HCT116 (cell line): ENCODE measurements around the gene NAPB. TPM values are rescaled to one million over a fixed set of nuclear protein-coding genes. Genes with fewer than 3 reads are reported as not detected.

ENCODE experiments used
- ATAC-seq: fragments of 200-7000 bp; cut with Tn5 transposase; 2 replicates; pipeline ENCODE4 v1.9.1; 2020; ENCODE audit warnings: mild to moderate bottlenecking, moderate library complexity
- BruUV-seq: library from RNA; stranded (reverse); fragments of 400-500 nt; replicated peaks from 2 replicates; lab custom pipeline; 2021; lab: Mats Ljungman, UMichigan
- CTCF ChIA-PET: fragments of 300-600 bp; sonication (Branson Sonifier 250); formaldehyde crosslinking; loops from one replicate; lab custom pipeline; 2021; ENCODE audit warnings: antibody characterized with exemption; lab: Charles Lee
- POLR2A ChIA-PET: fragments of 300-600, 350-600 bp; sonication (Branson Sonifier 250); formaldehyde crosslinking; loops from one replicate; lab custom pipeline; 2021; ENCODE audit warnings: antibody characterized with exemption; lab: Charles Lee
- RAD21 ChIA-PET, 2 experiments: fragments of 300-600 bp; sonication (Branson Sonifier 250); formaldehyde crosslinking; loops; one replicate each; lab custom pipeline; 2023; ENCODE audit warnings: low total read pairs in 2 of 2; ENCODE audit not compliant: uncharacterized antibody in 2 of 2, unreplicated experiment in 2 of 2, low non-redundant PET in 1 of 2; lab: Charles Lee
- DNase-seq: peaks from one replicate; pipeline ENCODE4 v3.0.0-alpha.2; 2010; ENCODE audit warnings: low read depth, low spot score
- H2AFZ ChIP-seq: fragments of 200-600 bp; shearing (Covaris generic), sonication (generic); 2 replicates; pipeline ENCODE4 v1.6.1; 2017; ENCODE audit warnings: low read depth, mixed run types, mixed read lengths, antibody characterized with exemption, low read length; ENCODE audit not compliant: poor library complexity, severe bottlenecking
- H3K27ac ChIP-seq: 2 replicates; pipeline ENCODE4 v1.5.1; 2012; ENCODE audit warnings: low read depth, low read length
- H3K27me3 ChIP-seq: fragments of 200-600 bp; sonication (generic); 2 replicates; pipeline ENCODE4 v1.6.1; 2016; ENCODE audit warnings: mixed run types, low read length, mixed read lengths; ENCODE audit not compliant: insufficient read depth
- H3K36me3 ChIP-seq, 2 experiments: fragments of 200-500 bp in 1 of 2; fragments of 200-600 bp in 1 of 2; sonication (Bioruptor generic) in 1 of 2; sonication (generic) in 1 of 2; 2 replicates each; pipeline versions ENCODE4 v1.5.1 to v1.6.1; 2014 to 2016; ENCODE audit warnings: low read length in 2 of 2, inconsistent platforms in 1 of 2, mixed read lengths in 1 of 2, mixed run types in 1 of 2; ENCODE audit not compliant: insufficient read depth in 2 of 2, control insufficient read depth in 1 of 2
- H3K4me1 ChIP-seq, 2 experiments: fragments of 200-600 bp in 1 of 2; sonication (generic) in 1 of 2; 2 replicates each; pipeline versions ENCODE4 v1.5.1 to v1.6.1; 2012 to 2017; ENCODE audit warnings: low read length in 2 of 2, inconsistent platforms in 1 of 2, mild to moderate bottlenecking in 1 of 2, mixed read lengths in 1 of 2, mixed run types in 1 of 2, moderate library complexity in 1 of 2; ENCODE audit not compliant: insufficient read depth in 2 of 2, control insufficient read depth in 1 of 2
- H3K4me2 ChIP-seq: fragments of 200-600 bp; sonication (generic); 2 replicates; pipeline ENCODE4 v1.6.1; 2017; ENCODE audit warnings: mixed run types, low read length, mixed read lengths
- H3K4me3 ChIP-seq, 2 experiments: fragments of 200-600 bp in 1 of 2; sonication (generic) in 1 of 2; replicated peaks in 1 of 2; 2 replicates each; pipeline ENCODE4 v1.5.1; 2011 to 2016; ENCODE audit warnings: low read length in 2 of 2, control low read depth in 1 of 2, low read depth in 1 of 2, mild to moderate bottlenecking in 1 of 2, mixed read lengths in 1 of 2, mixed run types in 1 of 2
- H3K79me2 ChIP-seq: fragments of 200-600 bp; sonication (generic); 2 replicates; pipeline ENCODE4 v1.6.1; 2017; ENCODE audit warnings: mild to moderate bottlenecking, mixed run types, low read length, moderate library complexity, mixed read lengths; ENCODE audit not compliant: insufficient read depth
- H3K9ac ChIP-seq: fragments of 200-600 bp; sonication (generic); 2 replicates; pipeline ENCODE4 v1.6.1; 2016; ENCODE audit warnings: low read length, mixed read lengths
- H3K9me2 ChIP-seq: fragments of 200-600 bp; sonication (generic), shearing (Covaris generic); 2 replicates; pipeline ENCODE4 v1.6.1; 2017; ENCODE audit warnings: mixed run types, mild to moderate bottlenecking, moderate library complexity; ENCODE audit not compliant: insufficient read depth
- H3K9me3 ChIP-seq, 2 experiments: fragments of 200-500 bp in 1 of 2; fragments of 200-600 bp in 1 of 2; sonication (Bioruptor generic) in 1 of 2; sonication (generic) in 1 of 2; 2 replicates each; pipeline ENCODE4 v1.6.1; 2014 to 2017; ENCODE audit warnings: low read length in 2 of 2, mixed read lengths in 2 of 2, inconsistent platforms in 1 of 2, low read depth in 1 of 2, mild to moderate bottlenecking in 1 of 2, mixed run types in 1 of 2, moderate library complexity in 1 of 2; ENCODE audit not compliant: control insufficient read depth in 1 of 2, insufficient read depth in 1 of 2
- H4K20me1 ChIP-seq: fragments of 200-600 bp; sonication (generic), shearing (Covaris generic); 2 replicates; pipeline ENCODE4 v1.6.1; 2017; ENCODE audit warnings: mixed run types, mild to moderate bottlenecking, moderate library complexity; ENCODE audit not compliant: insufficient read depth
- CTCF ChIP-seq, 3 experiments: fragments of 200-600 bp in 1 of 3; sonication (generic) in 1 of 3; IDR thresholded peaks in 2 of 3; conservative IDR thresholded peaks in 1 of 3; 2 replicates each; pipeline ENCODE4 v1.5.1; 2012 to 2017; ENCODE audit warnings: low read depth in 2 of 3, low read length in 2 of 3, antibody characterized with exemption in 1 of 3, borderline replicate concordance in 1 of 3, control low read depth in 1 of 3, mild to moderate bottlenecking in 1 of 3, mixed read lengths in 1 of 3, mixed run types in 1 of 3, moderate library complexity in 1 of 3; ENCODE audit not compliant: insufficient read depth in 1 of 3
- EZH2 ChIP-seq: fragments of 200-600 bp; sonication (generic); IDR thresholded peaks from 2 replicates; pipeline ENCODE4 v1.6.1; 2017; ENCODE audit warnings: antibody characterized with exemption, mixed run types
- EZH2phosphoT487 ChIP-seq: fragments of 200-600 bp; IDR thresholded peaks from 2 replicates; pipeline ENCODE4 v1.6.1; 2018; ENCODE audit warnings: antibody characterized with exemption, borderline replicate concordance
- JUND ChIP-seq: IDR thresholded peaks from 2 replicates; pipeline ENCODE4 v1.6.1; 2012
- POLR2A ChIP-seq: IDR thresholded peaks from 2 replicates; pipeline ENCODE4 v1.7.0; 2011; ENCODE audit warnings: borderline replicate concordance; ENCODE audit not compliant: insufficient read depth, insufficient read length; ENCODE audit errors: extremely low read depth
- RAD21 ChIP-seq: IDR thresholded peaks from 2 replicates; pipeline ENCODE4 v1.6.1; 2012; ENCODE audit warnings: low read depth, mild to moderate bottlenecking
- REST ChIP-seq: IDR thresholded peaks from 2 replicates; pipeline ENCODE4 v1.6.1; 2012; ENCODE audit warnings: low read depth
- SIN3A ChIP-seq: IDR thresholded peaks from 2 replicates; pipeline ENCODE4 v1.6.1; 2012; ENCODE audit warnings: low read depth
- SP1 ChIP-seq: IDR thresholded peaks from 2 replicates; pipeline ENCODE4 v1.6.1; 2012; ENCODE audit warnings: low read depth
- SRF ChIP-seq: IDR thresholded peaks from 2 replicates; pipeline ENCODE4 v1.6.1; 2012; ENCODE audit warnings: low read depth
- TCF7L2 ChIP-seq: IDR thresholded peaks from 2 replicates; pipeline ENCODE4 v1.7.0; 2011; ENCODE audit warnings: borderline replicate concordance, inconsistent platforms; ENCODE audit not compliant: insufficient read depth, insufficient read length; ENCODE audit errors: extremely low read depth
- YY1 ChIP-seq: IDR thresholded peaks from 2 replicates; pipeline ENCODE4 v1.6.1; 2011; ENCODE audit warnings: low read length, low read depth, moderate library complexity, mild to moderate bottlenecking; ENCODE audit not compliant: insufficient replicate concordance; ENCODE audit errors: extremely low read depth
- ZFX ChIP-seq: fragments of 450-650 bp; IDR thresholded peaks from 2 replicates; pipeline ENCODE4 v1.6.1; 2017
- intact Hi-C: fragments of 100-400 bp; cut with micrococcal nuclease; formaldehyde crosslinking; loops from 2 replicates; pipeline ENCODE4 v1.10.0; 2022
- total RNA-seq: library from RNA; stranded (reverse); gene quantifications from one replicate; pipeline ENCODE4 v1.2.1, GENCODE V29; 2021; ENCODE audit not compliant: unreplicated experiment
- TF ChIP-seq, protein P1 (sequence below): IDR thresholded peaks from 2 replicates; pipeline ENCODE4 v1.6.1; 2012
- TF ChIP-seq, protein P2 (sequence below): IDR thresholded peaks from 2 replicates; pipeline ENCODE4 v1.6.1; 2012

The NAPB gene
- total RNA-seq, 1 experiment from 2014 or later = 7.9 TPM

DNA sequence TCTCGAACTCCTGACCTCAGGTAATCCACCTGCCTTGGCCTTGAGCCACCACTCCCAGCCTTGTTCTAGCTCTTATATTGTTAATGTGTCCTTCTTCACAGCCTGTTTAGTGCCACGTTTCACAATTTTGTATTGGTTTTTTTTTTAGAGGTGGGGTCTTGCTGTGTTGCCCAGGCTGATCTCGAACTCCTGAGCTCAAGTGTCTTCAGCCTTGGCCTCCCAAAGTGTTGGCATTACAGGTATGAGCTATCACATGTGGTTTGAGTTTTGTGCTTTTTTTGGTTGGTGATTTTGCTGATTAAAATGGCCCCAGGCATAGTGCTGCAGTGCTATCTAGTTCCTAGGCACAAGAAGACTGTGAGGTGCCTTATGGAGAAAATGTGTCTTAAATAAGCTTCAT, 12.3 kb upstream of the NAPB start:
- Histone ChIP-seq H3K27me3 (0 out of 2 replicates have a peak, but pooled peaks cover 3% of the 10 kb centered on the region), H3K27ac (no peak overlapping the region), H3K9ac (no peak overlapping the region), H3K9me3 (no peaks in the 10 kb centered on the region), H3K4me1 (no peaks in the 10 kb centered on the region), H3K9me2 (no peaks in the 10 kb centered on the region), H2AFZ (no peak overlapping the region), H3K79me2 (no peaks in the 10 kb centered on the region), H3K4me3 (no peak overlapping the region), H3K4me2 (no peak overlapping the region), H4K20me1 (no peaks in the 10 kb centered on the region), H3K36me3 (no peaks in the 10 kb centered on the region)
- intact Hi-C loops = no loop called here
- ChIA-PET POLR2A (no interaction called here), RAD21 (no interaction called here), CTCF (no interaction called here)
- TF ChIP-seq, protein P1, sequence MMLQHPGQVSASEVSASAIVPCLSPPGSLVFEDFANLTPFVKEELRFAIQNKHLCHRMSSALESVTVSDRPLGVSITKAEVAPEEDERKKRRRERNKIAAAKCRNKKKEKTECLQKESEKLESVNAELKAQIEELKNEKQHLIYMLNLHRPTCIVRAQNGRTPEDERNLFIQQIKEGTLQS = no peak
- TF ChIP-seq CTCF (IDR thresholded peaks at IDR 0.05 in 2 of 3, conservative IDR thresholded peaks at IDR 0.05 in 1 of 3; ENCODE audit: borderline replicate concordance in 1 of 3, insufficient read depth in 1 of 3, low read depth in 2 of 3, low read length in 2 of 3) (no peak), SP1 (no peak), YY1 (no peak), SIN3A (no peak), RAD21 (no peak), EZH2 (no peak)
- DNase-seq = no peak
- no TSS peak for BruUV-seq
- ATAC-seq = no peak

GRCh38 chr20:23425129-23425528, 3.8 kb upstream of the NAPB start:
- no peak overlapping the region for H3K4me2 ChIP-seq
- POLR2A ChIA-PET = no interaction called here
- intact Hi-C loops = no loop called here
- no peak for TF ChIP-seq JUND
- no peak for TF ChIP-seq REST
- no peak for TF ChIP-seq TCF7L2
- TF ChIP-seq SIN3A = no peak
- no peak for TF ChIP-seq POLR2A
- TF ChIP-seq EZH2phosphoT487 = no peak
- no peak for TF ChIP-seq SRF
- TF ChIP-seq, protein P1 = no peak
- no peak for TF ChIP-seq ZFX
- TF ChIP-seq, protein P2, sequence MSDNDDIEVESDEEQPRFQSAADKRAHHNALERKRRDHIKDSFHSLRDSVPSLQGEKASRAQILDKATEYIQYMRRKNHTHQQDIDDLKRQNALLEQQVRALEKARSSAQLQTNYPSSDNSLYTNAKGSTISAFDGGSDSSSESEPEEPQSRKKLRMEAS = no peak

More at GRCh38 chr20:23425129-23425528, 3.8 kb upstream of the NAPB start:
- H4K20me1 ChIP-seq = no peaks in the 10 kb centered on the region
- H3K9me3 ChIP-seq = no peaks in the 10 kb centered on the region
- H2AFZ ChIP-seq = no peak overlapping the region
- H3K9me2 ChIP-seq = no peaks in the 10 kb centered on the region
- no peak overlapping the region for H3K27ac ChIP-seq
- no peak overlapping the region for H3K9ac ChIP-seq
- peaks cover 2 to 6% of the 10 kb centered on the region in 2 experiments; a peak in 3 of 4 replicates for H3K4me1 ChIP-seq
- no peaks in the 10 kb centered on the region for H3K36me3 ChIP-seq
- no peak overlapping the region for H3K4me3 ChIP-seq
- BruUV-seq = no TSS peak
- no peaks in the 10 kb centered on the region for H3K27me3 ChIP-seq
- ATAC-seq (no peak), DNase-seq (no peak)
- CTCF ChIA-PET = no interaction called here
- peaks cover 10% of the 10 kb centered on the region for H3K79me2 ChIP-seq
- RAD21 ChIA-PET = no interaction called here
